GM23248 (cell line): ENCODE data around the gene FRMD1. TPM values are rescaled to one million over a fixed set of nuclear protein-coding genes. Genes with fewer than 3 reads are reported as not detected.

Experiments used
- DNase-seq: peaks from one replicate; pipeline ENCODE4 v3.0.0-alpha.2; 2015
- H2AFZ ChIP-seq: fragments of 200-600 bp; sonication (generic); 2 replicates; pipeline ENCODE4 v1.6.1; 2016; ENCODE audit warnings: antibody characterized with exemption
- H3F3A ChIP-seq: fragments of 200-600 bp; sonication (generic); 2 replicates; pipeline ENCODE4 v1.6.1; 2016; ENCODE audit warnings: mild to moderate bottlenecking, antibody characterized with exemption, mixed run types; ENCODE audit not compliant: insufficient read depth
- H3K27ac ChIP-seq: fragments of 200-600 bp; sonication (generic); 2 replicates; pipeline ENCODE4 v1.5.1; 2016; ENCODE audit warnings: mild to moderate bottlenecking
- H3K27me3 ChIP-seq: fragments of 200-600 bp; sonication (generic); replicated peaks from 2 replicates; pipeline ENCODE4 v1.6.1; 2016; ENCODE audit warnings: mild to moderate bottlenecking; ENCODE audit not compliant: insufficient read depth
- H3K36me3 ChIP-seq: fragments of 200-600 bp; sonication (generic); 2 replicates; pipeline ENCODE4 v1.6.1; 2016; ENCODE audit warnings: low read depth, mild to moderate bottlenecking
- H3K4me1 ChIP-seq: fragments of 200-600 bp; sonication (generic); 2 replicates; pipeline ENCODE4 v1.6.1; 2016; ENCODE audit warnings: mild to moderate bottlenecking; ENCODE audit not compliant: insufficient read depth
- H3K4me2 ChIP-seq: fragments of 200-600 bp; sonication (generic); one replicate; pipeline ENCODE4 v1.6.1; 2016; ENCODE audit warnings: mild to moderate bottlenecking; ENCODE audit not compliant: unreplicated experiment
- H3K4me3 ChIP-seq: fragments of 200-600 bp; sonication (generic); 2 replicates; pipeline ENCODE4 v1.5.1; 2016; ENCODE audit warnings: mild to moderate bottlenecking
- H3K79me2 ChIP-seq: fragments of 200-600 bp; sonication (generic); 2 replicates; pipeline ENCODE4 v1.6.1; 2016; ENCODE audit warnings: mild to moderate bottlenecking; ENCODE audit not compliant: insufficient read depth
- H3K9ac ChIP-seq: fragments of 200-600 bp; sonication (generic); 2 replicates; pipeline ENCODE4 v1.6.1; 2016; ENCODE audit warnings: mild to moderate bottlenecking
- H3K9me2 ChIP-seq: fragments of 200-600 bp; sonication (generic); 2 replicates; pipeline ENCODE4 v1.6.1; 2016; ENCODE audit warnings: mixed run types, mild to moderate bottlenecking, moderate library complexity; ENCODE audit not compliant: insufficient read depth
- H3K9me3 ChIP-seq: fragments of 200-600 bp; sonication (generic); one replicate; pipeline ENCODE4 v1.6.1; 2017; ENCODE audit warnings: low read depth
- H4K20me1 ChIP-seq: fragments of 200-600 bp; sonication (generic); 2 replicates; pipeline ENCODE4 v1.6.0; 2016; ENCODE audit not compliant: insufficient read depth
- EZH2 ChIP-seq: fragments of 200-600 bp; sonication (generic); IDR thresholded peaks from 2 replicates; pipeline ENCODE4 v1.6.1; 2018; ENCODE audit warnings: antibody characterized with exemption, mild to moderate bottlenecking; ENCODE audit not compliant: insufficient read depth, poor library complexity, severe bottlenecking
- EZH2phosphoT487 ChIP-seq: fragments of 200-600 bp; sonication (generic); IDR thresholded peaks from 2 replicates; pipeline ENCODE4 v1.6.1; 2018; ENCODE audit warnings: antibody characterized with exemption, moderate library complexity, mild to moderate bottlenecking, low read depth; ENCODE audit not compliant: insufficient read depth
- WGBS, 2 experiments: methylation state at CpG; one replicate each; pipeline ENCODE4 v1.1.6; 2015 to 2017; ENCODE audit warnings: low lambda C conversion rate in 2 of 2, low coverage in 1 of 2; ENCODE audit errors: missing lambda C conversion rate in 2 of 2; 5-methylcytosine and 5-hydroxymethylcytosine counted together
- in situ Hi-C: fragments of 300-500 bp; cut with MboI; formaldehyde crosslinking; loops from 2 replicates; pipeline ENCODE4 v1.15.0; 2020
- polyA plus RNA-seq: library from polyadenylated mRNA; unstranded; fragments of >200 nt; fragmentation: Nextera tagmentation; extraction: Ambion mirVana; gene quantifications from 2 replicates; pipeline ENCODE4 v1.2.1, GENCODE V29; 2016
- total RNA-seq: library from RNA; depleted of rRNA; stranded (reverse); fragments of >200 nt; shearing (Covaris generic); gene quantifications from 2 replicates; pipeline ENCODE4 v1.2.3, GENCODE V29; 2014

FRMD1 gene
- total and polyA plus RNA-seq, 2 experiments from 2014 or later, result not detected

GRCh38 chr6:168034537-168034936 lies 44.5 kb downstream of the FRMD1 start:
- 97 to 98% methylated on average over 18 of the region's 18 CpGs for WGBS, 2 experiments
- H3F3A ChIP-seq, result peaks cover 39% of the 10 kb centered on the region
- no peak overlapping the region for H3K4me2 ChIP-seq
- in situ Hi-C loops, result no loop called here
- no peak overlapping the region for H3K4me3 ChIP-seq
- H3K79me2 ChIP-seq, result no peaks in the 10 kb centered on the region
- H3K27ac ChIP-seq, result no peak overlapping the region
- no peak overlapping the region for H2AFZ ChIP-seq
- H3K36me3 ChIP-seq, result no peaks in the 10 kb centered on the region
- no peaks in the 10 kb centered on the region for H3K9me3 ChIP-seq
- no peaks in the 10 kb centered on the region for H3K27me3 ChIP-seq
- no peak overlapping the region for H3K9ac ChIP-seq
- H3K9me2 ChIP-seq, result no peaks in the 10 kb centered on the region
- no peak for DNase-seq
- H4K20me1 ChIP-seq, result no peaks in the 10 kb centered on the region
- peaks cover 24% of the 10 kb centered on the region for H3K4me1 ChIP-seq
- TF ChIP-seq EZH2 (no peak), EZH2phosphoT487 (no peak)

GRCh38 chr6:168033791-168034190 lies 45.2 kb downstream of the FRMD1 start:
- WGBS, 2 experiments, result 93% methylated on average over 12 of the region's 12 CpGs
- no peak overlapping the region for H2AFZ ChIP-seq
- no peak for DNase-seq
- no peaks in the 10 kb centered on the region for H3K27me3 ChIP-seq
- TF ChIP-seq EZH2phosphoT487, result no peak
- no peak for TF ChIP-seq EZH2
- no peak overlapping the region for H3K27ac ChIP-seq
- H3K9me2 ChIP-seq, result no peaks in the 10 kb centered on the region
- H3K4me1 ChIP-seq, result peaks cover 24% of the 10 kb centered on the region
- no peaks in the 10 kb centered on the region for H3K79me2 ChIP-seq
- in situ Hi-C loops, result no loop called here
- no peak overlapping the region for H3K4me3 ChIP-seq
- no peaks in the 10 kb centered on the region for H4K20me1 ChIP-seq
- H3F3A ChIP-seq, result peaks cover 39% of the 10 kb centered on the region
- no peaks in the 10 kb centered on the region for H3K36me3 ChIP-seq
- no peak overlapping the region for H3K4me2 ChIP-seq
- no peak overlapping the region for H3K9ac ChIP-seq
- no peaks in the 10 kb centered on the region for H3K9me3 ChIP-seq

- H3K9ac ChIP-seq, result no peak overlapping the region
Observed at GRCh38 chr6:168032005-168032760, 46.8 kb downstream of the FRMD1 start.

GRCh38 chr6:168031411-168031971 lies 47.5 kb downstream of the FRMD1 start:
- in situ Hi-C loops, result no loop called here
- Histone ChIP-seq H3K9ac (no peak overlapping the region), H3K4me1 (peaks cover 24% of the 10 kb centered on the region), H3K79me2 (no peaks in the 10 kb centered on the region), H3K9me2 (no peaks in the 10 kb centered on the region), H3K36me3 (no peaks in the 10 kb centered on the region), H3K27ac (peak overlapping the region; percentile 24), H3K4me2 (peak overlapping the region; percentile 36), H3K4me3 (no peak overlapping the region), H4K20me1 (no peaks in the 10 kb centered on the region), H3F3A (peaks cover 39% of the 10 kb centered on the region), H2AFZ (no peak overlapping the region), H3K27me3 (no peaks in the 10 kb centered on the region), H3K9me3 (no peaks in the 10 kb centered on the region)
- peak; percentile 79 for DNase-seq
- 33 to 35% methylated on average over 14 of the region's 14 CpGs for WGBS, 2 experiments
- TF ChIP-seq EZH2 (no peak), EZH2phosphoT487 (no peak)

More at GRCh38 chr6:168032005-168032760, 46.8 kb downstream of the FRMD1 start:
- Histone ChIP-seq H4K20me1 (no peaks in the 10 kb centered on the region), H3K27me3 (no peaks in the 10 kb centered on the region), H3K27ac (peak overlapping the region; percentile 24), H3K4me3 (no peak overlapping the region), H3K4me1 (peaks cover 24% of the 10 kb centered on the region), H3K4me2 (peak overlapping the region; percentile 36), H3F3A (peaks cover 39% of the 10 kb centered on the region), H2AFZ (no peak overlapping the region), H3K9me3 (no peaks in the 10 kb centered on the region), H3K9me2 (no peaks in the 10 kb centered on the region), H3K36me3 (no peaks in the 10 kb centered on the region), H3K79me2 (no peaks in the 10 kb centered on the region)
- TF ChIP-seq EZH2phosphoT487 (no peak), EZH2 (no peak)
- 59 to 62% methylated on average over 12 of the region's 12 CpGs for WGBS, 2 experiments
- peak; percentile 90 for DNase-seq
- in situ Hi-C loops, result no loop called here
